DND-41 (cell line): ENCODE data around the gene EIF2S2.

Experiments
- ATAC-seq: fragments of 200-7000 bp; cut with Tn5 transposase; 3 replicates; pipeline ENCODE4 v1.9.1; 2021; ENCODE audit warnings: low read depth; ENCODE audit not compliant: insufficient read depth
- DNase-seq: peaks from one replicate; pipeline ENCODE4 v3.0.0-alpha.2; 2020
- H2AFZ ChIP-seq: 2 replicates; pipeline ENCODE4 v1.6.0; 2012; ENCODE audit warnings: low read depth, low read length
- H3K27ac ChIP-seq: 2 replicates; pipeline ENCODE4 v1.5.1; 2012; ENCODE audit warnings: low read length, inconsistent platforms
- H3K27me3 ChIP-seq: fragments of 200-600 bp; sonication (generic); 2 replicates; pipeline ENCODE4 v1.6.0; 2012; ENCODE audit warnings: low read length, mild to moderate bottlenecking, inconsistent platforms; ENCODE audit not compliant: insufficient read depth, poor library complexity
- H3K36me3 ChIP-seq: 2 replicates; pipeline ENCODE4 v1.5.1; 2012; ENCODE audit warnings: low read length, inconsistent platforms; ENCODE audit not compliant: insufficient read depth
- H3K4me1 ChIP-seq: 2 replicates; pipeline ENCODE4 v1.5.1; 2012; ENCODE audit warnings: mild to moderate bottlenecking, low read length; ENCODE audit not compliant: insufficient read depth
- H3K4me2 ChIP-seq: 2 replicates; pipeline ENCODE4 v1.6.0; 2012; ENCODE audit warnings: mild to moderate bottlenecking, moderate library complexity, low read length, inconsistent platforms; ENCODE audit not compliant: insufficient read depth
- H3K4me3 ChIP-seq, 2 experiments: fragments of 200-600 bp in 1 of 2; shearing (Covaris generic) in 1 of 2; 2 replicates each; pipeline ENCODE4 v1.5.1; 2012 to 2016; ENCODE audit warnings: inconsistent platforms in 2 of 2, low read length in 2 of 2, mild to moderate bottlenecking in 2 of 2, low read depth in 1 of 2, moderate library complexity in 1 of 2
- H3K79me2 ChIP-seq: 2 replicates; pipeline ENCODE4 v1.6.0; 2012; ENCODE audit warnings: low read length, inconsistent platforms; ENCODE audit not compliant: insufficient read depth
- H3K9ac ChIP-seq: 2 replicates; pipeline ENCODE4 v1.6.0; 2012; ENCODE audit warnings: low read depth, mild to moderate bottlenecking, inconsistent platforms, low read length, moderate library complexity
- H3K9me3 ChIP-seq: 2 replicates; pipeline ENCODE4 v1.5.1; 2012; ENCODE audit warnings: low read length, moderate library complexity, mild to moderate bottlenecking, inconsistent platforms; ENCODE audit not compliant: insufficient read depth, severe bottlenecking
- H4K20me1 ChIP-seq: 2 replicates; pipeline ENCODE4 v1.6.0; 2012; ENCODE audit warnings: low read length; ENCODE audit not compliant: insufficient read depth
- CTCF ChIP-seq: IDR thresholded peaks from 2 replicates; pipeline ENCODE4 v1.5.1; 2012; ENCODE audit warnings: borderline replicate concordance, low read length, moderate library complexity, mild to moderate bottlenecking; ENCODE audit not compliant: poor library complexity, severe bottlenecking; ENCODE audit errors: extremely low read depth
- EZH2 ChIP-seq: IDR thresholded peaks from 3 replicates; pipeline ENCODE4 v1.6.1; 2012; ENCODE audit warnings: borderline replicate concordance, low read depth, mild to moderate bottlenecking, moderate library complexity, low read length, inconsistent platforms; ENCODE audit not compliant: severe bottlenecking

The EIF2S2 gene

GRCh38 chr20:34078540-34078939 is 33.5 kb downstream of the EIF2S2 start:
- H3K79me2 ChIP-seq: peaks cover 37% of the 10 kb centered on the region
- no peak overlapping the region for H3K9ac ChIP-seq
- no peak overlapping the region for H3K27ac ChIP-seq
- no peaks in the 10 kb centered on the region for H3K4me1 ChIP-seq
- H2AFZ ChIP-seq: no peak overlapping the region
- TF ChIP-seq EZH2: no peak
- no peak for TF ChIP-seq CTCF
- peaks cover 87% of the 10 kb centered on the region for H4K20me1 ChIP-seq
- H3K9me3 ChIP-seq: no peaks in the 10 kb centered on the region
- H3K27me3 ChIP-seq: no peaks in the 10 kb centered on the region
- H3K4me2 ChIP-seq: no peak overlapping the region
- ATAC-seq (no peak), DNase-seq (no peak)
- H3K36me3 ChIP-seq: peaks cover 100% of the 10 kb centered on the region
- H3K4me3 ChIP-seq: no peak overlapping the region

- peaks cover 88% of the 10 kb centered on the region for H4K20me1 ChIP-seq
- no peaks in the 10 kb centered on the region for H3K4me1 ChIP-seq
- H3K27me3 ChIP-seq: no peaks in the 10 kb centered on the region
- no peak overlapping the region for H3K4me3 ChIP-seq
- peaks cover 53% of the 10 kb centered on the region for H3K79me2 ChIP-seq
- H3K4me2 ChIP-seq: no peak overlapping the region
- no peak for DNase-seq
- no peak overlapping the region for H3K27ac ChIP-seq
- no peak for TF ChIP-seq EZH2
- no peak for TF ChIP-seq CTCF
- ATAC-seq: no peak
- H3K36me3 ChIP-seq: peaks cover 100% of the 10 kb centered on the region
- H3K9me3 ChIP-seq: no peaks in the 10 kb centered on the region
- no peak overlapping the region for H3K9ac ChIP-seq
- no peak overlapping the region for H2AFZ ChIP-seq
Measured at GRCh38 chr20:34076952-34077351, 35.1 kb downstream of the EIF2S2 start.

- peak; percentile 41; the same call in 1 of the 3 replicates for ATAC-seq
- TF ChIP-seq EZH2 (no peak), CTCF (peak; percentile 28)
- peaks cover 92% of the 10 kb centered on the region for H4K20me1 ChIP-seq
- no peaks in the 10 kb centered on the region for H3K9me3 ChIP-seq
- no peak for DNase-seq
- peaks cover 98% of the 10 kb centered on the region for H3K36me3 ChIP-seq
- no peaks in the 10 kb centered on the region for H3K27me3 ChIP-seq
- H3K9ac ChIP-seq: no peak overlapping the region
- H3K27ac ChIP-seq: no peak overlapping the region
- no peak overlapping the region for H2AFZ ChIP-seq
- H3K79me2 ChIP-seq: peaks cover 65% of the 10 kb centered on the region
- H3K4me3 ChIP-seq: no peak overlapping the region
- no peaks in the 10 kb centered on the region for H3K4me1 ChIP-seq
- H3K4me2 ChIP-seq: no peak overlapping the region
Measured at GRCh38 chr20:34075647-34076046, 36.4 kb downstream of the EIF2S2 start.
